OCI-LY1 (cell line): ENCODE data around the gene RBM20.

ENCODE experiments used
- EZH2 ChIP-seq: fragments of 200-600 bp; sonication (generic), shearing (Covaris generic); IDR thresholded peaks from 2 replicates; pipeline ENCODE4 v1.8.0; 2017; ENCODE audit warnings: borderline replicate concordance, mixed run types, mild to moderate bottlenecking, antibody characterized with exemption, low read length, moderate library complexity, mixed read lengths
- TF ChIP-seq, protein P1 (sequence below): fragments of 200-600 bp; sonication (generic), shearing (Covaris generic); IDR thresholded peaks from 2 replicates; pipeline ENCODE4 v1.5.1; 2017; ENCODE audit warnings: mild to moderate bottlenecking, antibody characterized with exemption, low read length, moderate library complexity, mixed read lengths

DNA sequence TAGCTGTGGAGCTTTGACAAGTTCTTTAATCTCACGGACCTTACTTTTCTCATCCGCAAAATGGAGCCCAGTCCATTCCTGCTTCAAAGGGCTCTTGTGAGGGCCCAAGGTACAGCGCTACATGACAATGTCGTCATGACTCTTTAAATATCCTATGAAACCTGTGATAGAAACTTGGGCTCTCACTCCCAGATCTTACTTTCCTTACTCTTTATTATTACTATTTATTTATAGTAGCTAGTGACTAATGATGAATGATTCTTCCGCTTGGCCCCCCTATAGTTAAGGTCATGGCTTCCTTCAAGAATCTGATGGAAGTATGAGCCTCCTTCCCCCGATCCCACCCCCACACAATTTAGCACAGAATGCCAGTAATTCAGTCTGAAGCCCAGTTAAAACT is 41.9 kb downstream of the RBM20 start:
- TF ChIP-seq, protein P1, sequence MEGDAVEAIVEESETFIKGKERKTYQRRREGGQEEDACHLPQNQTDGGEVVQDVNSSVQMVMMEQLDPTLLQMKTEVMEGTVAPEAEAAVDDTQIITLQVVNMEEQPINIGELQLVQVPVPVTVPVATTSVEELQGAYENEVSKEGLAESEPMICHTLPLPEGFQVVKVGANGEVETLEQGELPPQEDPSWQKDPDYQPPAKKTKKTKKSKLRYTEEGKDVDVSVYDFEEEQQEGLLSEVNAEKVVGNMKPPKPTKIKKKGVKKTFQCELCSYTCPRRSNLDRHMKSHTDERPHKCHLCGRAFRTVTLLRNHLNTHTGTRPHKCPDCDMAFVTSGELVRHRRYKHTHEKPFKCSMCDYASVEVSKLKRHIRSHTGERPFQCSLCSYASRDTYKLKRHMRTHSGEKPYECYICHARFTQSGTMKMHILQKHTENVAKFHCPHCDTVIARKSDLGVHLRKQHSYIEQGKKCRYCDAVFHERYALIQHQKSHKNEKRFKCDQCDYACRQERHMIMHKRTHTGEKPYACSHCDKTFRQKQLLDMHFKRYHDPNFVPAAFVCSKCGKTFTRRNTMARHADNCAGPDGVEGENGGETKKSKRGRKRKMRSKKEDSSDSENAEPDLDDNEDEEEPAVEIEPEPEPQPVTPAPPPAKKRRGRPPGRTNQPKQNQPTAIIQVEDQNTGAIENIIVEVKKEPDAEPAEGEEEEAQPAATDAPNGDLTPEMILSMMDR, result no peak
- TF ChIP-seq EZH2, result no peak
